ENCODE results near the gene COX6B1.

The COX6B1 gene

DNA sequence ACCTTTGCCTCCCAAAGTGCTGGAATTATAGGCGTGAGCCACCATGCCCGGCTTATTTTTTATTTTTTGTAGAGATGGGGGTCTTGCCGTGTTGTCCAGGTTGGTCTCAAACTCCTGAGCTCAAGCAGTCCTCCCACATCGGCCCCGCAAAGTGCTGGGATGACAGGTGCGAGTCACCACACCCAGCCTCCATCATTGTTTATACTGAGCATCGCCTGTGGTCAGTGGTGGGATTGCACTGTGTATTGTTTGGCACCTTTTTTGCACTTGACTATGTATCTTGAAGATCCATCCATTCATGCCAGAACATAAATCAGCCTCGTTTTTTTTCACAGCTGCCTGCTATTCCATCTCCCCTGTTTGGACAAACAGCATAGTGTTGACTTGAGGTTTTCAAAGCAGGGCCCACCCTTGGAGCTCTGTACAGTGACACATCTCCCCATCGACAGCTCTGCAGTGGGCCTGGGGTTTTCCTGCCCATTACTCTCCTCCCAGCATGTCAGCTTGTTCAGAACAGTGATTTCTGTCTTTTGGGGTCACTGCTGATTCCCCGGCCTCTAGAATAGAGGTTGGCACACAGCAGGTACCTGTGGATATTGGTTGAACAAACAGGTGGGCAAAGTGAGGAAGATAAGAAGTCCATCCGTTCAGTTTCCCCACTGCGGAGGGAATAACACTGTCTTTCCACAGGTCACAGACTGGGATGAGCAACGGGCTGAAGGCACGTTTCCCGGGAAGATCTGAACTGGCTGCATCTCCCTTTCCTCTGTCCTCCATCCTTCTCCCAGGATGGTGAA is 10.0 kb downstream of the COX6B1 start:
- CTCF ChIA-PET = interaction anchor here (0.6 to 2.4 kb wide), 9 partner anchors 10 to 240 kb away, joined by 3 to 8 read pairs (median 4); partner anchors contain the start of gene COX6B1
- H3K36me3 ChIP-seq (ENCODE audit: control insufficient read depth in 2 of 2, insufficient read depth in 1 of 2, low read length in 2 of 2) = peaks cover 65 to 81% of the 10 kb centered on the region in 2 experiments

DNA sequence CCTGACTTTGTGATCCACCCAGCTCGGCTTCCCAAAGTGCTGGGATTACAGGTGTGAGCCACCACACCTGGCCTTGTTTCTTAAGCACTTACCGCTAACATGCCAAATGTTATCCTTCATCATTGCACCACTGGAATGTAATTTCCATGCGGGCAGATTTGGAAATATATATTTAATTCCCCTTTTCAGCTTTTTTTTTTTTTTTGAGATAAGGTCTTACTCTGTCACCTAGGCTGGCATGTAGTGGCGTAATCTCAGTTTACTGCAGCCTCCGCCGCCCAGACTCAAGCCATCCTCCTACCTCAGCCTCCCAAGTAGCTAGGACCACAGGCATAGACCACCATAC is 13.8 kb downstream of the COX6B1 start:
- Histone ChIP-seq H3K27ac (ENCODE audit: extremely low read depth, low read depth, low read length) (no peak overlapping the region), H3K4me1 (ENCODE audit: control insufficient read depth, insufficient read depth, low read length) (no peaks in the 10 kb centered on the region), H3K9me3 (ENCODE audit: control insufficient read depth, insufficient read depth, low read depth, low read length) (no peaks in the 10 kb centered on the region; the same call in 1 of the 2 replicates), H3K36me3 (ENCODE audit: control insufficient read depth in 2 of 2, insufficient read depth in 1 of 2, low read length in 2 of 2) (peaks cover 32 to 45% of the 10 kb centered on the region in 2 experiments), H3K4me3 (ENCODE audit: low read depth, low read length) (no peak overlapping the region)
- ChIA-PET CTCF (interaction anchor here (0.6 to 2.6 kb wide), 9 partner anchors 10 to 606 kb away, joined by 3 to 11 read pairs (median 4); partner anchors contain the start of gene COX6B1), POLR2A (interaction anchor here (0.7 to 6.5 kb wide), 7 partner anchors 9 to 329 kb away, joined by 3 to 65 read pairs (median 5); partner anchors contain the start of gene COX6B1)
- TF ChIP-seq, protein P1, sequence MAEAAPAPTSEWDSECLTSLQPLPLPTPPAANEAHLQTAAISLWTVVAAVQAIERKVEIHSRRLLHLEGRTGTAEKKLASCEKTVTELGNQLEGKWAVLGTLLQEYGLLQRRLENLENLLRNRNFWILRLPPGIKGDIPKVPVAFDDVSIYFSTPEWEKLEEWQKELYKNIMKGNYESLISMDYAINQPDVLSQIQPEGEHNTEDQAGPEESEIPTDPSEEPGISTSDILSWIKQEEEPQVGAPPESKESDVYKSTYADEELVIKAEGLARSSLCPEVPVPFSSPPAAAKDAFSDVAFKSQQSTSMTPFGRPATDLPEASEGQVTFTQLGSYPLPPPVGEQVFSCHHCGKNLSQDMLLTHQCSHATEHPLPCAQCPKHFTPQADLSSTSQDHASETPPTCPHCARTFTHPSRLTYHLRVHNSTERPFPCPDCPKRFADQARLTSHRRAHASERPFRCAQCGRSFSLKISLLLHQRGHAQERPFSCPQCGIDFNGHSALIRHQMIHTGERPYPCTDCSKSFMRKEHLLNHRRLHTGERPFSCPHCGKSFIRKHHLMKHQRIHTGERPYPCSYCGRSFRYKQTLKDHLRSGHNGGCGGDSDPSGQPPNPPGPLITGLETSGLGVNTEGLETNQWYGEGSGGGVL (tag by site-specific recombination; IDR thresholded peaks at IDR 0.05) = no peak
- no peak for TF ChIP-seq ZNF621 (tag by site-specific recombination; IDR thresholded peaks at IDR 0.05)
- no peak for TF ChIP-seq ZNF561 (tag by site-specific recombination; IDR thresholded peaks at IDR 0.05; ENCODE audit: borderline replicate concordance)
- TF ChIP-seq ZNF707 (tag by site-specific recombination; IDR thresholded peaks at IDR 0.05) = no peak
- no peak for TF ChIP-seq GLIS2 (tag by site-specific recombination; IDR thresholded peaks at IDR 0.05)
- TF ChIP-seq, protein P2, sequence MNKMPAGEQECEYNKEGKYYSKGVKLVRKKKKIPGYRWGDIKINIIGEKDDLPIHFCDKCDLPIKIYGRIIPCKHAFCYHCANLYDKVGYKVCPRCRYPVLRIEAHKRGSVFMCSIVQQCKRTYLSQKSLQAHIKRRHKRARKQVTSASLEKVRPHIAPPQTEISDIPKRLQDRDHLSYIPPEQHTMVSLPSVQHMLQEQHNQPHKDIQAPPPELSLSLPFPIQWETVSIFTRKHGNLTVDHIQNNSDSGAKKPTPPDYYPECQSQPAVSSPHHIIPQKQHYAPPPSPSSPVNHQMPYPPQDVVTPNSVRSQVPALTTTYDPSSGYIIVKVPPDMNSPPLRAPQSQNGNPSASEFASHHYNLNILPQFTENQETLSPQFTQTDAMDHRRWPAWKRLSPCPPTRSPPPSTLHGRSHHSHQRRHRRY (tag by site-specific recombination; IDR thresholded peaks at IDR 0.05) = no peak
- TF ChIP-seq ZNF624 (tag by site-specific recombination; IDR thresholded peaks at IDR 0.05) = no peak
- TF ChIP-seq BCL11B (tag by site-specific recombination; IDR thresholded peaks at IDR 0.05; ENCODE audit: low read depth) = no peak
- TF ChIP-seq, protein P3, sequence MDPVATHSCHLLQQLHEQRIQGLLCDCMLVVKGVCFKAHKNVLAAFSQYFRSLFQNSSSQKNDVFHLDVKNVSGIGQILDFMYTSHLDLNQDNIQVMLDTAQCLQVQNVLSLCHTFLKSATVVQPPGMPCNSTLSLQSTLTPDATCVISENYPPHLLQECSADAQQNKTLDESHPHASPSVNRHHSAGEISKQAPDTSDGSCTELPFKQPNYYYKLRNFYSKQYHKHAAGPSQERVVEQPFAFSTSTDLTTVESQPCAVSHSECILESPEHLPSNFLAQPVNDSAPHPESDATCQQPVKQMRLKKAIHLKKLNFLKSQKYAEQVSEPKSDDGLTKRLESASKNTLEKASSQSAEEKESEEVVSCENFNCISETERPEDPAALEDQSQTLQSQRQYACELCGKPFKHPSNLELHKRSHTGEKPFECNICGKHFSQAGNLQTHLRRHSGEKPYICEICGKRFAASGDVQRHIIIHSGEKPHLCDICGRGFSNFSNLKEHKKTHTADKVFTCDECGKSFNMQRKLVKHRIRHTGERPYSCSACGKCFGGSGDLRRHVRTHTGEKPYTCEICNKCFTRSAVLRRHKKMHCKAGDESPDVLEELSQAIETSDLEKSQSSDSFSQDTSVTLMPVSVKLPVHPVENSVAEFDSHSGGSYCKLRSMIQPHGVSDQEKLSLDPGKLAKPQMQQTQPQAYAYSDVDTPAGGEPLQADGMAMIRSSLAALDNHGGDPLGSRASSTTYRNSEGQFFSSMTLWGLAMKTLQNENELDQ (tag by site-specific recombination; IDR thresholded peaks at IDR 0.05; ENCODE audit: low read depth) = no peak
- no peak for TF ChIP-seq ZNF549 (tag by site-specific recombination; IDR thresholded peaks at IDR 0.05)
- TF ChIP-seq ZNF223 (tag by site-specific recombination; IDR thresholded peaks at IDR 0.05) = no peak
- no peak for TF ChIP-seq ZNF157 (tag by site-specific recombination; IDR thresholded peaks at IDR 0.05)
- no peak for TF ChIP-seq WT1 (tag by site-specific recombination; IDR thresholded peaks at IDR 0.05)
- TF ChIP-seq ZXDB (tag by site-specific recombination; IDR thresholded peaks at IDR 0.05) = no peak
- TF ChIP-seq ZNF302 (tag by site-specific recombination; IDR thresholded peaks at IDR 0.05; ENCODE audit: low read depth) = no peak
- no peak for TF ChIP-seq KLF1 (tag by site-specific recombination; IDR thresholded peaks at IDR 0.05)

More for the DNA sequence above, 10.0 kb downstream of the COX6B1 start:
- no peak overlapping the region for H3K27ac ChIP-seq (ENCODE audit: extremely low read depth, low read depth, low read length)
- no peaks in the 10 kb centered on the region for H3K4me1 ChIP-seq (ENCODE audit: control insufficient read depth, insufficient read depth, low read length)
- TF ChIP-seq ZNF610 (tag by site-specific recombination; IDR thresholded peaks at IDR 0.05; ENCODE audit: borderline replicate concordance) = no peak
- TF ChIP-seq, protein P4, sequence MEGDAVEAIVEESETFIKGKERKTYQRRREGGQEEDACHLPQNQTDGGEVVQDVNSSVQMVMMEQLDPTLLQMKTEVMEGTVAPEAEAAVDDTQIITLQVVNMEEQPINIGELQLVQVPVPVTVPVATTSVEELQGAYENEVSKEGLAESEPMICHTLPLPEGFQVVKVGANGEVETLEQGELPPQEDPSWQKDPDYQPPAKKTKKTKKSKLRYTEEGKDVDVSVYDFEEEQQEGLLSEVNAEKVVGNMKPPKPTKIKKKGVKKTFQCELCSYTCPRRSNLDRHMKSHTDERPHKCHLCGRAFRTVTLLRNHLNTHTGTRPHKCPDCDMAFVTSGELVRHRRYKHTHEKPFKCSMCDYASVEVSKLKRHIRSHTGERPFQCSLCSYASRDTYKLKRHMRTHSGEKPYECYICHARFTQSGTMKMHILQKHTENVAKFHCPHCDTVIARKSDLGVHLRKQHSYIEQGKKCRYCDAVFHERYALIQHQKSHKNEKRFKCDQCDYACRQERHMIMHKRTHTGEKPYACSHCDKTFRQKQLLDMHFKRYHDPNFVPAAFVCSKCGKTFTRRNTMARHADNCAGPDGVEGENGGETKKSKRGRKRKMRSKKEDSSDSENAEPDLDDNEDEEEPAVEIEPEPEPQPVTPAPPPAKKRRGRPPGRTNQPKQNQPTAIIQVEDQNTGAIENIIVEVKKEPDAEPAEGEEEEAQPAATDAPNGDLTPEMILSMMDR (tag by site-specific recombination; IDR thresholded peaks at IDR 0.05) = peak; percentile 27; the same call in 1 of the 2 replicates
- TF ChIP-seq SCRT2 (tag by site-specific recombination; IDR thresholded peaks at IDR 0.05) = peak; percentile 84
- peak; percentile 95 for TF ChIP-seq SCRT1 (tag by site-specific recombination; IDR thresholded peaks at IDR 0.05; ENCODE audit: borderline replicate concordance)
- POLR2A ChIA-PET = interaction anchor here (0.6 to 2.6 kb wide), 7 partner anchors 9 to 212 kb away, joined by 3 to 26 read pairs (median 4); partner anchors contain the start of genes ATP4A and COX6B1
- H3K9me3 ChIP-seq (ENCODE audit: control insufficient read depth, insufficient read depth, low read depth, low read length) = no peaks in the 10 kb centered on the region; the same call in 1 of the 2 replicates
- no peak overlapping the region for H3K4me3 ChIP-seq (ENCODE audit: low read depth, low read length)

All from HEK293 (cell line).